ENCODE data around the gene RIC8B. TPM values are rescaled to one million over a fixed set of nuclear protein-coding genes. Genes with fewer than 3 reads are reported as not detected.

RIC8B gene
- total and polyA plus RNA-seq, 2 of the 8 experiments (the other 6 are each of a cell fraction or from before 2014, with no cell fraction given): 8.2 to 25.3 TPM

- Histone ChIP-seq H3K14ac (ENCODE audit: insufficient read length) (no peak overlapping the region), H2BK20ac (ENCODE audit: low read length) (no peak overlapping the region), H3K18ac (ENCODE audit: extremely low read depth, low read length) (no peak overlapping the region), H3K4ac (replicated peaks; ENCODE audit: insufficient read length, low read depth, low read length) (no peak overlapping the region), H3K36me3 (ENCODE audit: control insufficient read depth in 2 of 4, insufficient read depth in 4 of 4, low read length in 3 of 4) (no peaks in the 10 kb centered on the region), H3K4me2 (ENCODE audit: insufficient read depth in 1 of 2, low read depth in 2 of 2, low read length in 2 of 2) (no peak overlapping the region), H3K79me1 (ENCODE audit: low read depth, low read length) (no peaks in the 10 kb centered on the region), H3K27ac (ENCODE audit: low read depth, low read length) (no peak overlapping the region), H4K91ac (replicated peaks; ENCODE audit: insufficient read length, low read length) (no peak overlapping the region), H2AK5ac (ENCODE audit: low read depth, low read length) (no peak overlapping the region), H2BK12ac (ENCODE audit: low read depth, low read length) (no peak overlapping the region), H3K23ac (ENCODE audit: insufficient read length) (no peak overlapping the region), H2BK120ac (replicated peaks; ENCODE audit: low read depth, low read length) (no peak overlapping the region), H3K56ac (replicated peaks; ENCODE audit: insufficient read length, low read depth, low read length) (no peak overlapping the region), H2BK15ac (ENCODE audit: low read length) (no peak overlapping the region), H4K20me1 (replicated peaks in 1 of 2; ENCODE audit: control insufficient read depth in 1 of 2, insufficient read depth in 2 of 2, low read length in 2 of 2) (no peaks in the 10 kb centered on the region), H4K8ac (ENCODE audit: extremely low read depth, insufficient read depth, low read length) (no peak overlapping the region), H2AFZ (ENCODE audit: low read length) (no peak overlapping the region), H4K5ac (ENCODE audit: insufficient read length, low read depth, low read length) (no peak overlapping the region), H3K9me3 (ENCODE audit: insufficient read depth in 2 of 2, low read depth in 1 of 2, low read length in 1 of 2) (no peaks in the 10 kb centered on the region), H3K79me2 (ENCODE audit: control insufficient read depth in 1 of 2, insufficient read depth in 2 of 2, low read length in 2 of 2) (no peaks in the 10 kb centered on the region), H3K9ac (replicated peaks in 1 of 4; ENCODE audit: extremely low read depth in 1 of 4, low read depth in 3 of 4, low read length in 3 of 4) (no peak overlapping the region), H3K4me3 (ENCODE audit: extremely low read depth in 1 of 4, insufficient read depth in 2 of 4, low read depth in 3 of 4, low read length in 4 of 4) (no peak overlapping the region), H2BK5ac (ENCODE audit: low read depth, low read length) (no peak overlapping the region), H3K23me2 (ENCODE audit: low read depth, low read length) (peaks cover 1% of the 10 kb centered on the region; the same call in 1 of the 2 replicates), H3K4me1 (replicated peaks in 1 of 4; ENCODE audit: control insufficient read depth in 3 of 4, insufficient read depth in 4 of 4, low read length in 3 of 4) (peaks cover 0 to 2% (median 0%) of the 10 kb centered on the region in 4 experiments; a peak in 2 of 7 replicates), H3K27me3 (replicated peaks in 1 of 4; ENCODE audit: control insufficient read depth in 3 of 4, extremely low read depth in 1 of 4, insufficient read depth in 3 of 4, low read length in 3 of 4) (no peaks in the 10 kb centered on the region)
- WGBS, 2 experiments (ENCODE audit: extremely low coverage in 1 of 2, insufficient coverage in 1 of 2, insufficient read length in 1 of 2, insufficient replicate concordance in 2 of 2, low coverage in 1 of 2, low lambda C conversion rate in 2 of 2, missing lambda C conversion rate in 1 of 2): 96% methylated on average over 2 of the region's 3 CpGs; no CpG with 5 or more reads in 1 of the 2 experiments
- POLR2A ChIA-PET (ENCODE audit: partially characterized antibody): no interaction called here
- FAIRE-seq: no peak
- DNase-seq (ENCODE audit: low read depth in 1 of 2, low spot score in 2 of 2): no peak
- CTCF ChIA-PET (ENCODE audit: partially characterized antibody): interaction anchor here (1.0 to 6.0 kb wide), 3 partner anchors 12 to 491 kb away, joined by 3 to 50 read pairs (median 3); no protein-coding TSS in a partner anchor
- TF ChIP-seq E2F6 (IDR thresholded peaks at IDR 0.05): no peak
- TF ChIP-seq ATF3 (IDR thresholded peaks at IDR 0.05; ENCODE audit: insufficient read depth, low read depth, low read length): no peak
- no peak for TF ChIP-seq FOSL1 (IDR thresholded peaks at IDR 0.05; ENCODE audit: insufficient read depth, low read depth, low read length)
- no peak for TF ChIP-seq SP2 (IDR thresholded peaks at IDR 0.05; ENCODE audit: low read length)
- no peak for TF ChIP-seq CTCF (IDR thresholded peaks at IDR 0.05; ENCODE audit: control extremely low read depth in 1 of 3, insufficient read depth in 1 of 3, low read depth in 1 of 3, low read length in 3 of 3)
- TF ChIP-seq CBX8 (IDR thresholded peaks at IDR 0.05; ENCODE audit: borderline replicate concordance, low read depth, low read length): no peak
- no peak for TF ChIP-seq ZNF274 (IDR thresholded peaks at IDR 0.05; ENCODE audit: borderline replicate concordance, extremely low read depth, low read length)
- no peak for TF ChIP-seq TCF12 (IDR thresholded peaks at IDR 0.05; ENCODE audit: low read depth, low read length)
- no peak for TF ChIP-seq POU5F1 (IDR thresholded peaks at IDR 0.05; ENCODE audit: low read depth, low read length)
- no peak for TF ChIP-seq EP300 (IDR thresholded peaks at IDR 0.05; ENCODE audit: borderline replicate concordance in 1 of 2, low read depth in 2 of 2, low read length in 2 of 2)
Observed at GRCh38 chr12:106908561-106908960, 134.1 kb downstream of the RIC8B start.
